Loucy (cell line): ENCODE measurements around the gene TKT.

ENCODE experiments used
- H2AFZ ChIP-seq: fragments of 200-600 bp; sonication (generic); 2 replicates; pipeline ENCODE4 v1.6.0; 2016; ENCODE audit warnings: antibody characterized with exemption, mild to moderate bottlenecking, low read length, moderate library complexity
- H3F3A ChIP-seq: fragments of 200-600 bp; 2 replicates; pipeline ENCODE4 v1.6.0; 2016; ENCODE audit warnings: antibody characterized with exemption, low read depth, mild to moderate bottlenecking
- H3K27me3 ChIP-seq: fragments of 200-600 bp; sonication (generic); 2 replicates; pipeline ENCODE4 v1.6.1; 2014; ENCODE audit warnings: low read length, mild to moderate bottlenecking; ENCODE audit not compliant: insufficient read depth, poor library complexity, severe bottlenecking
- H3K36me3 ChIP-seq: fragments of 200-600 bp; sonication (generic); 2 replicates; pipeline ENCODE4 v1.6.1; 2016; ENCODE audit warnings: low read length; ENCODE audit not compliant: insufficient read depth
- H3K4me1 ChIP-seq: fragments of 200-600 bp; sonication (generic); 2 replicates; pipeline ENCODE4 v1.5.1; 2014; ENCODE audit warnings: low read length, mild to moderate bottlenecking; ENCODE audit not compliant: insufficient read depth, poor library complexity, severe bottlenecking
- H3K4me2 ChIP-seq: fragments of 200-600 bp; sonication (generic); 2 replicates; pipeline ENCODE4 v1.6.0; 2014; ENCODE audit warnings: antibody characterized with exemption, low read length, low read depth, mild to moderate bottlenecking; ENCODE audit not compliant: poor library complexity, severe bottlenecking
- H3K4me3 ChIP-seq: fragments of 200-600 bp; sonication (generic); 2 replicates; pipeline ENCODE4 v1.5.1; 2014; ENCODE audit warnings: low read length, mild to moderate bottlenecking, mixed read lengths; ENCODE audit not compliant: poor library complexity, severe bottlenecking
- H3K79me2 ChIP-seq: fragments of 200-600 bp; sonication (generic); 2 replicates; pipeline ENCODE4 v1.6.1; 2014; ENCODE audit warnings: low read length; ENCODE audit not compliant: insufficient read depth
- H3K9ac ChIP-seq: fragments of 200-600 bp; sonication (generic); 2 replicates; pipeline ENCODE4 v1.6.0; 2014; ENCODE audit warnings: mild to moderate bottlenecking, low read depth, low read length, moderate library complexity; ENCODE audit not compliant: poor library complexity, severe bottlenecking
- H3K9me2 ChIP-seq: fragments of 200-600 bp; sonication (generic); replicated peaks from 2 replicates; pipeline ENCODE4 v1.6.1; 2016; ENCODE audit warnings: low read depth, low read length, mixed read lengths
- H3K9me3 ChIP-seq: fragments of 200-600 bp; sonication (generic); 2 replicates; pipeline ENCODE4 v1.6.1; 2014; ENCODE audit warnings: mild to moderate bottlenecking, antibody characterized with exemption, low read length, low read depth; ENCODE audit not compliant: insufficient read depth
- H4K20me1 ChIP-seq: fragments of 200-600 bp; sonication (generic); 2 replicates; pipeline ENCODE4 v1.6.0; 2014; ENCODE audit warnings: antibody characterized with exemption, low read length, mild to moderate bottlenecking; ENCODE audit not compliant: insufficient read depth, poor library complexity, severe bottlenecking
- EZH2phosphoT487 ChIP-seq: fragments of 200-600 bp; IDR thresholded peaks from 2 replicates; pipeline ENCODE4 v1.6.1; 2018; ENCODE audit warnings: antibody characterized with exemption, mild to moderate bottlenecking, moderate library complexity, borderline replicate concordance
- TF ChIP-seq, protein P1 (sequence below): fragments of 200-600 bp; sonication (generic); conservative IDR thresholded peaks from 2 replicates; pipeline ENCODE4 v1.5.1; 2014; ENCODE audit warnings: mild to moderate bottlenecking, antibody characterized with exemption, low read length

Gene TKT

DNA sequence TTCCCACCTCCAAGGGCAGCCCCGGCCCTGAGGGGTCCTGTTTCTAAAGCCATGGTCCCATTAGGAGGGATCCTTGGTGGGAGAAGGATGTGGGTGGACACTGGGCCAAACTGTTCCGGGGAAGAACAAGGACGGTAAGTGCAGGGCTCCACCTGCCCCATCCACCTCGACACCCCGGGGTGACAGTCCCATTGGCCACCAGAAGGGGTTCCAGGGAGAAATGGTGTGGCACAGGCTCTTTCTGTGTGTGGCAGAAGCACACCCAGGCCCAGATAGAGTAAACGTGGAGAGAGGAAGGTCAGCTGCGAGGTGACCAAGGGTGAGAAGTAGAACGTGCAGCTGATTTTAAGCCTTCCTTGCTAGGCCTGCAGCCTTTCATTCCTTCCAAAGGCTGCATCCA is 12.0 kb downstream of the TKT start:
- Histone ChIP-seq H4K20me1 (peaks cover 57% of the 10 kb centered on the region), H3K9ac (no peak overlapping the region), H3K9me3 (no peaks in the 10 kb centered on the region), H3K9me2 (no peaks in the 10 kb centered on the region), H3K27me3 (no peaks in the 10 kb centered on the region), H3K4me2 (no peak overlapping the region), H3F3A (no peaks in the 10 kb centered on the region), H3K79me2 (peaks cover 79% of the 10 kb centered on the region), H3K4me1 (peaks cover 3% of the 10 kb centered on the region), H3K36me3 (peaks cover 43% of the 10 kb centered on the region; the same call in 1 of the 2 replicates), H3K4me3 (no peak overlapping the region), H2AFZ (no peak overlapping the region)
- TF ChIP-seq EZH2phosphoT487: no peak
- TF ChIP-seq, protein P1, sequence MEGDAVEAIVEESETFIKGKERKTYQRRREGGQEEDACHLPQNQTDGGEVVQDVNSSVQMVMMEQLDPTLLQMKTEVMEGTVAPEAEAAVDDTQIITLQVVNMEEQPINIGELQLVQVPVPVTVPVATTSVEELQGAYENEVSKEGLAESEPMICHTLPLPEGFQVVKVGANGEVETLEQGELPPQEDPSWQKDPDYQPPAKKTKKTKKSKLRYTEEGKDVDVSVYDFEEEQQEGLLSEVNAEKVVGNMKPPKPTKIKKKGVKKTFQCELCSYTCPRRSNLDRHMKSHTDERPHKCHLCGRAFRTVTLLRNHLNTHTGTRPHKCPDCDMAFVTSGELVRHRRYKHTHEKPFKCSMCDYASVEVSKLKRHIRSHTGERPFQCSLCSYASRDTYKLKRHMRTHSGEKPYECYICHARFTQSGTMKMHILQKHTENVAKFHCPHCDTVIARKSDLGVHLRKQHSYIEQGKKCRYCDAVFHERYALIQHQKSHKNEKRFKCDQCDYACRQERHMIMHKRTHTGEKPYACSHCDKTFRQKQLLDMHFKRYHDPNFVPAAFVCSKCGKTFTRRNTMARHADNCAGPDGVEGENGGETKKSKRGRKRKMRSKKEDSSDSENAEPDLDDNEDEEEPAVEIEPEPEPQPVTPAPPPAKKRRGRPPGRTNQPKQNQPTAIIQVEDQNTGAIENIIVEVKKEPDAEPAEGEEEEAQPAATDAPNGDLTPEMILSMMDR: no peak

DNA sequence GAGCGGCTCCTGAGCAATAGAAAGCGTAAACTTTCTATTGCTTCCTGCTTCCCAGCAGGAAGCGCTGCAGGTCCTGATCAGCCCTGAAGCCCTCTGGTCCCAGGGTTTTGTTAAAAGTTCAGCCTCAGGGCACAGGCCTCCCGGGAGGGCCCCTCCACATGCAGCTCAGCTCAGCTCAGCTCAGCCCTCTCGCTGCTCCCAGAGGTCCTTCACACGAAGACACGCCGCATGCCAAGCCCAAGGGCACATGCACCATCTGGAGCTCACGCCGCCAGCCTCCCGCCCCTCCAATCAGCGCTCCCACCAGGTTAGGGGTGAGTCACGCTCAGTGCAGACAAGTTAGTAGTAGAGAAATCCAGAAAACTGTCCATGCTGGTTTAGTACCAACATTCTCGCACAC is 12.7 kb downstream of the TKT start:
- H3K9me3 ChIP-seq: no peaks in the 10 kb centered on the region
- no peak overlapping the region for H3K4me2 ChIP-seq
- H3K79me2 ChIP-seq: peaks cover 73% of the 10 kb centered on the region
- no peak overlapping the region for H2AFZ ChIP-seq
- no peaks in the 10 kb centered on the region for H3K4me1 ChIP-seq
- TF ChIP-seq, protein P1: no peak
- TF ChIP-seq EZH2phosphoT487: no peak
- peaks cover 49% of the 10 kb centered on the region; the same call in 1 of the 2 replicates for H3K36me3 ChIP-seq
- H3F3A ChIP-seq: no peaks in the 10 kb centered on the region
- H3K9ac ChIP-seq: no peak overlapping the region
- no peak overlapping the region for H3K4me3 ChIP-seq
- H4K20me1 ChIP-seq: peaks cover 51% of the 10 kb centered on the region
- no peaks in the 10 kb centered on the region for H3K27me3 ChIP-seq
- no peaks in the 10 kb centered on the region for H3K9me2 ChIP-seq

DNA sequence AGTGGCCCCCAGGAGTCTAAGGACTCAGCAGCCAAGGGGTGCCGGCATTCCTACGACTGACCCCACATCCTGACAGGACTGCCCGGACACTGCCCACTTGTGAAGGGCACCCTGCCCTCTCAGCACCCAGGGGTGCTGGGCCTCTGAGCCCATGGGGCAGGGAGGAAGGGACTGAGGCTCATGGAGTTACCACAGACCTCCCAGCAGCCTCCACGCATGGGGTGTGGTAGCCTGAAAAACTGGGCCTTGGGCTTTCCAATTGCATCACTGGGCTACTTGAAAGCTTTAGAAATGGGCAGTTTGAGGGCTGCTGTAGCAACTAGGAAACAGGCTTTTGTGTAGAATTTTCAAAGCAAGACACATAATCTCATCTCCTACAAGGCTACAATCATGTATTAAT is 13.2 kb downstream of the TKT start:
- peaks cover 45% of the 10 kb centered on the region for H4K20me1 ChIP-seq
- H3K4me3 ChIP-seq: no peak overlapping the region
- no peaks in the 10 kb centered on the region for H3K9me3 ChIP-seq
- no peaks in the 10 kb centered on the region for H3K4me1 ChIP-seq
- H2AFZ ChIP-seq: no peak overlapping the region
- no peaks in the 10 kb centered on the region for H3F3A ChIP-seq
- no peaks in the 10 kb centered on the region for H3K27me3 ChIP-seq
- peaks cover 68% of the 10 kb centered on the region for H3K79me2 ChIP-seq
- H3K9ac ChIP-seq: no peak overlapping the region
- peaks cover 53% of the 10 kb centered on the region; the same call in 1 of the 2 replicates for H3K36me3 ChIP-seq
- TF ChIP-seq EZH2phosphoT487: no peak
- TF ChIP-seq, protein P1: no peak
- no peak overlapping the region for H3K4me2 ChIP-seq
- H3K9me2 ChIP-seq: no peaks in the 10 kb centered on the region
